GM23338 (cell line): Measurements from ENCODE around the gene MARK2. TPM values are rescaled to one million over a fixed set of nuclear protein-coding genes. Genes with fewer than 3 reads are reported as not detected.
A peak's percentile ranks its signal among the peaks of the same experiment; 100 is the strongest.

Experiments
- ATAC-seq: fragments of 200-7000 bp; cut with Tn5 transposase; 3 replicates; pipeline ENCODE4 v1.9.1; 2020
- DNase-seq: peaks from one replicate; pipeline ENCODE4 v3.0.0-alpha.2; 2015; ENCODE audit warnings: low spot score
- H2AFZ ChIP-seq: fragments of 200-600 bp; sonication (generic); 2 replicates; pipeline ENCODE4 v1.8.0; 2016; ENCODE audit warnings: antibody characterized with exemption, mild to moderate bottlenecking, moderate library complexity
- H3F3A ChIP-seq: fragments of 200-600 bp; sonication (generic); replicated peaks from 2 replicates; pipeline ENCODE4 v1.8.0; 2017; ENCODE audit warnings: antibody characterized with exemption, mixed run types, low read depth
- H3K27ac ChIP-seq: fragments of 200-600 bp; sonication (generic); 2 replicates; pipeline ENCODE4 v1.6.1; 2016; ENCODE audit warnings: low read depth
- H3K27me3 ChIP-seq: fragments of 200-600 bp; sonication (generic); 2 replicates; pipeline ENCODE4 v1.8.0; 2016; ENCODE audit warnings: mild to moderate bottlenecking, mixed run types, moderate library complexity; ENCODE audit not compliant: insufficient read depth
- H3K36me3 ChIP-seq: fragments of 200-600 bp; sonication (generic); 2 replicates; pipeline ENCODE4 v1.8.0; 2016; ENCODE audit warnings: mild to moderate bottlenecking; ENCODE audit not compliant: insufficient read depth
- H3K4me1 ChIP-seq: fragments of 200-600 bp; sonication (generic); 2 replicates; pipeline ENCODE4 v1.8.0; 2016; ENCODE audit warnings: mild to moderate bottlenecking, moderate library complexity; ENCODE audit not compliant: insufficient read depth
- H3K4me2 ChIP-seq: fragments of 200-600 bp; sonication (generic); 2 replicates; pipeline ENCODE4 v1.7.1; 2017; ENCODE audit warnings: mixed run types
- H3K4me3 ChIP-seq: fragments of 200-600 bp; sonication (generic); 2 replicates; pipeline ENCODE4 v1.6.1; 2016; ENCODE audit warnings: mixed run types
- H3K79me2 ChIP-seq: fragments of 200-600 bp; sonication (generic); replicated peaks from 2 replicates; pipeline ENCODE4 v1.8.0; 2017; ENCODE audit warnings: mild to moderate bottlenecking; ENCODE audit not compliant: insufficient read depth
- H3K9me2 ChIP-seq: fragments of 200-600 bp; sonication (generic); 2 replicates; pipeline ENCODE4 v1.8.0; 2017; ENCODE audit not compliant: insufficient read depth
- H4K20me1 ChIP-seq: fragments of 200-600 bp; sonication (generic); replicated peaks from 2 replicates; pipeline ENCODE4 v1.8.0; 2017; ENCODE audit warnings: mild to moderate bottlenecking; ENCODE audit not compliant: insufficient read depth
- H3K27ac Mint-ChIP-seq: 2 replicates; pipeline ENCODE4 v1.8.0; 2020; ENCODE audit warnings: inconsistent platforms, mild to moderate bottlenecking, moderate library complexity, mixed read lengths
- H3K27me3 Mint-ChIP-seq: 3 replicates; pipeline ENCODE4 v1.8.0; 2022; ENCODE audit warnings: low read depth, mild to moderate bottlenecking, moderate library complexity, mixed read lengths, inconsistent platforms; ENCODE audit not compliant: insufficient read depth, poor library complexity
- H3K36me3 Mint-ChIP-seq: 3 replicates; pipeline ENCODE4 v1.8.0; 2021; ENCODE audit warnings: low read depth, mild to moderate bottlenecking, inconsistent platforms, moderate library complexity, mixed read lengths
- H3K4me1 Mint-ChIP-seq: 3 replicates; pipeline ENCODE4 v1.8.0; 2020; ENCODE audit warnings: mild to moderate bottlenecking, inconsistent platforms, mixed read lengths
- H3K4me3 Mint-ChIP-seq: 3 replicates; pipeline ENCODE4 v1.8.0; 2021; ENCODE audit warnings: moderate library complexity, mild to moderate bottlenecking, inconsistent platforms, mixed read lengths
- H3K9me3 Mint-ChIP-seq: 3 replicates; pipeline ENCODE4 v1.8.0; 2020; ENCODE audit warnings: moderate library complexity, mild to moderate bottlenecking, inconsistent platforms, mixed read lengths
- CREB1 ChIP-seq: fragments of 250-450 bp; sonication (Bioruptor Pico); IDR thresholded peaks from 2 replicates; pipeline ENCODE4 v1.5.0; 2020; ENCODE audit warnings: low read depth, mild to moderate bottlenecking, moderate library complexity
- CTCF ChIP-seq, 2 experiments: fragments of 200-600 bp in 1 of 2; sonication (generic) in 1 of 2; conservative IDR thresholded peaks; 2 replicates each; pipeline versions ENCODE4 v1.5.1 to v1.6.1; 2016 to 2017; ENCODE audit warnings: antibody characterized with exemption in 2 of 2, low read depth in 2 of 2, mild to moderate bottlenecking in 2 of 2, moderate library complexity in 1 of 2
- EZH2 ChIP-seq: fragments of 200-600 bp; sonication (generic); IDR thresholded peaks from one replicate; pipeline ENCODE4 v1.8.0; 2017; ENCODE audit warnings: antibody characterized with exemption, mild to moderate bottlenecking, low read depth; ENCODE audit not compliant: unreplicated experiment
- JUNB ChIP-seq: IDR thresholded peaks from one replicate; pipeline ENCODE4 v1.6.1; 2016; ENCODE audit warnings: antibody characterized with exemption; ENCODE audit not compliant: unreplicated experiment
- NANOG ChIP-seq: IDR thresholded peaks from 2 replicates; pipeline ENCODE4 v1.6.1; 2016; ENCODE audit warnings: antibody characterized with exemption, borderline replicate concordance
- STAT1 ChIP-seq: IDR thresholded peaks from one replicate; pipeline ENCODE4 v1.6.1; 2016; ENCODE audit warnings: antibody characterized with exemption; ENCODE audit not compliant: unreplicated experiment
- polyA plus RNA-seq: library from polyadenylated mRNA; unstranded; fragments of >200 nt; fragmentation: Nextera tagmentation; extraction: Ambion mirVana; gene quantifications from 2 replicates; pipeline ENCODE4 v1.2.1, GENCODE V29; 2016
- total RNA-seq: library from RNA; depleted of rRNA; stranded (reverse); fragments of >200 nt; shearing (Covaris generic); gene quantifications from 2 replicates; pipeline ENCODE4 v1.2.3, GENCODE V29; 2014
- TF ChIP-seq, protein P1 (sequence below): IDR thresholded peaks from 2 replicates; pipeline ENCODE4 v1.6.1; 2016; ENCODE audit warnings: antibody characterized with exemption
- TF ChIP-seq, protein P2 (sequence below): IDR thresholded peaks from one replicate; pipeline ENCODE4 v1.6.1; 2018; ENCODE audit warnings: antibody characterized with exemption; ENCODE audit not compliant: unreplicated experiment
- TF ChIP-seq, protein P3 (sequence below): fragments of 250-450 bp; sonication (Bioruptor Pico); IDR thresholded peaks from 2 replicates; pipeline ENCODE4 v1.5.0; 2020; ENCODE audit warnings: mild to moderate bottlenecking, moderate library complexity

MARK2 gene
- total and polyA plus RNA-seq, 2 experiments from 2014 or later: 18.7 to 42.6 TPM

DNA sequence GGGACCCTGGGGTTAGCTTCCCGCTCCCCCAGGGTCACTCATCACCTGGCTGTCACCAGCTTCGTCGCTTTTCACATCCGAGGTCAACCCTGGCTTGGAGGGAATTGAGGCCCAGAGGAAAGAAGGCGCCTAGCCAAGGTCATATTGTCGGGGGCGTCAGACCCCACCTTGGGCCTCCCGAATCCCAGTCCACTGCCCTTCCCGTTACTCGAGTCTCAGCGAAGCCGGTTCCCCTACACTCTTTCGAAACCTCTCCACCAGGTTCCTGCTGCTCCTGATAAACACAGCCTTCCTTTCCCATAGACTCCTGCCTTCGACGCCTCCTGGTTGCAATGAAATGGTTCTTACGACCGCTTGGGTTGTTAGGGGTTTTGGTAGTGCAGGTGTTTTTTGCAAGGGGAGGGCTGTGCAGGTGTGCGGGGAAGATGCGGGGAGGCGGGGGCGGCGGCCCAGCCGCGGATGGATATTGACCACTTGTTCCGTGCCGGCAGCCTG lies 100.5 kb downstream of the MARK2 start:
- H3K36me3 Mint-ChIP-seq: no peaks in the 10 kb centered on the region; the same call in 2 of the 3 replicates
- Histone ChIP-seq H3K79me2 (peaks cover 53% of the 10 kb centered on the region), H2AFZ (peak overlapping the region; percentile 88), H3K27me3 (no peaks in the 10 kb centered on the region), H3K4me3 (peak overlapping the region; percentile 76), H3K4me1 (peaks cover 8% of the 10 kb centered on the region), H3F3A (peaks cover 23% of the 10 kb centered on the region), H3K27ac (peak overlapping the region; percentile 50; the same call in 1 of the 2 replicates), H3K4me2 (peak overlapping the region; percentile 96), H4K20me1 (peaks cover 32% of the 10 kb centered on the region), H3K36me3 (no peaks in the 10 kb centered on the region), H3K9me2 (no peaks in the 10 kb centered on the region)
- peaks cover 14% of the 10 kb centered on the region for H3K4me1 Mint-ChIP-seq
- TF ChIP-seq, protein P1, sequence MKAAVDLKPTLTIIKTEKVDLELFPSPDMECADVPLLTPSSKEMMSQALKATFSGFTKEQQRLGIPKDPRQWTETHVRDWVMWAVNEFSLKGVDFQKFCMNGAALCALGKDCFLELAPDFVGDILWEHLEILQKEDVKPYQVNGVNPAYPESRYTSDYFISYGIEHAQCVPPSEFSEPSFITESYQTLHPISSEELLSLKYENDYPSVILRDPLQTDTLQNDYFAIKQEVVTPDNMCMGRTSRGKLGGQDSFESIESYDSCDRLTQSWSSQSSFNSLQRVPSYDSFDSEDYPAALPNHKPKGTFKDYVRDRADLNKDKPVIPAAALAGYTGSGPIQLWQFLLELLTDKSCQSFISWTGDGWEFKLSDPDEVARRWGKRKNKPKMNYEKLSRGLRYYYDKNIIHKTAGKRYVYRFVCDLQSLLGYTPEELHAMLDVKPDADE: no peak
- TF ChIP-seq STAT1: no peak
- TF ChIP-seq EZH2: no peak
- TF ChIP-seq CTCF (conservative IDR thresholded peaks at IDR 0.05; ENCODE audit: low read depth in 2 of 2): no peak
- no peak for TF ChIP-seq NANOG
- TF ChIP-seq JUNB: no peak
- TF ChIP-seq, protein P2, sequence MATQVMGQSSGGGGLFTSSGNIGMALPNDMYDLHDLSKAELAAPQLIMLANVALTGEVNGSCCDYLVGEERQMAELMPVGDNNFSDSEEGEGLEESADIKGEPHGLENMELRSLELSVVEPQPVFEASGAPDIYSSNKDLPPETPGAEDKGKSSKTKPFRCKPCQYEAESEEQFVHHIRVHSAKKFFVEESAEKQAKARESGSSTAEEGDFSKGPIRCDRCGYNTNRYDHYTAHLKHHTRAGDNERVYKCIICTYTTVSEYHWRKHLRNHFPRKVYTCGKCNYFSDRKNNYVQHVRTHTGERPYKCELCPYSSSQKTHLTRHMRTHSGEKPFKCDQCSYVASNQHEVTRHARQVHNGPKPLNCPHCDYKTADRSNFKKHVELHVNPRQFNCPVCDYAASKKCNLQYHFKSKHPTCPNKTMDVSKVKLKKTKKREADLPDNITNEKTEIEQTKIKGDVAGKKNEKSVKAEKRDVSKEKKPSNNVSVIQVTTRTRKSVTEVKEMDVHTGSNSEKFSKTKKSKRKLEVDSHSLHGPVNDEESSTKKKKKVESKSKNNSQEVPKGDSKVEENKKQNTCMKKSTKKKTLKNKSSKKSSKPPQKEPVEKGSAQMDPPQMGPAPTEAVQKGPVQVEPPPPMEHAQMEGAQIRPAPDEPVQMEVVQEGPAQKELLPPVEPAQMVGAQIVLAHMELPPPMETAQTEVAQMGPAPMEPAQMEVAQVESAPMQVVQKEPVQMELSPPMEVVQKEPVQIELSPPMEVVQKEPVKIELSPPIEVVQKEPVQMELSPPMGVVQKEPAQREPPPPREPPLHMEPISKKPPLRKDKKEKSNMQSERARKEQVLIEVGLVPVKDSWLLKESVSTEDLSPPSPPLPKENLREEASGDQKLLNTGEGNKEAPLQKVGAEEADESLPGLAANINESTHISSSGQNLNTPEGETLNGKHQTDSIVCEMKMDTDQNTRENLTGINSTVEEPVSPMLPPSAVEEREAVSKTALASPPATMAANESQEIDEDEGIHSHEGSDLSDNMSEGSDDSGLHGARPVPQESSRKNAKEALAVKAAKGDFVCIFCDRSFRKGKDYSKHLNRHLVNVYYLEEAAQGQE: no peak
- TF ChIP-seq, protein P3, sequence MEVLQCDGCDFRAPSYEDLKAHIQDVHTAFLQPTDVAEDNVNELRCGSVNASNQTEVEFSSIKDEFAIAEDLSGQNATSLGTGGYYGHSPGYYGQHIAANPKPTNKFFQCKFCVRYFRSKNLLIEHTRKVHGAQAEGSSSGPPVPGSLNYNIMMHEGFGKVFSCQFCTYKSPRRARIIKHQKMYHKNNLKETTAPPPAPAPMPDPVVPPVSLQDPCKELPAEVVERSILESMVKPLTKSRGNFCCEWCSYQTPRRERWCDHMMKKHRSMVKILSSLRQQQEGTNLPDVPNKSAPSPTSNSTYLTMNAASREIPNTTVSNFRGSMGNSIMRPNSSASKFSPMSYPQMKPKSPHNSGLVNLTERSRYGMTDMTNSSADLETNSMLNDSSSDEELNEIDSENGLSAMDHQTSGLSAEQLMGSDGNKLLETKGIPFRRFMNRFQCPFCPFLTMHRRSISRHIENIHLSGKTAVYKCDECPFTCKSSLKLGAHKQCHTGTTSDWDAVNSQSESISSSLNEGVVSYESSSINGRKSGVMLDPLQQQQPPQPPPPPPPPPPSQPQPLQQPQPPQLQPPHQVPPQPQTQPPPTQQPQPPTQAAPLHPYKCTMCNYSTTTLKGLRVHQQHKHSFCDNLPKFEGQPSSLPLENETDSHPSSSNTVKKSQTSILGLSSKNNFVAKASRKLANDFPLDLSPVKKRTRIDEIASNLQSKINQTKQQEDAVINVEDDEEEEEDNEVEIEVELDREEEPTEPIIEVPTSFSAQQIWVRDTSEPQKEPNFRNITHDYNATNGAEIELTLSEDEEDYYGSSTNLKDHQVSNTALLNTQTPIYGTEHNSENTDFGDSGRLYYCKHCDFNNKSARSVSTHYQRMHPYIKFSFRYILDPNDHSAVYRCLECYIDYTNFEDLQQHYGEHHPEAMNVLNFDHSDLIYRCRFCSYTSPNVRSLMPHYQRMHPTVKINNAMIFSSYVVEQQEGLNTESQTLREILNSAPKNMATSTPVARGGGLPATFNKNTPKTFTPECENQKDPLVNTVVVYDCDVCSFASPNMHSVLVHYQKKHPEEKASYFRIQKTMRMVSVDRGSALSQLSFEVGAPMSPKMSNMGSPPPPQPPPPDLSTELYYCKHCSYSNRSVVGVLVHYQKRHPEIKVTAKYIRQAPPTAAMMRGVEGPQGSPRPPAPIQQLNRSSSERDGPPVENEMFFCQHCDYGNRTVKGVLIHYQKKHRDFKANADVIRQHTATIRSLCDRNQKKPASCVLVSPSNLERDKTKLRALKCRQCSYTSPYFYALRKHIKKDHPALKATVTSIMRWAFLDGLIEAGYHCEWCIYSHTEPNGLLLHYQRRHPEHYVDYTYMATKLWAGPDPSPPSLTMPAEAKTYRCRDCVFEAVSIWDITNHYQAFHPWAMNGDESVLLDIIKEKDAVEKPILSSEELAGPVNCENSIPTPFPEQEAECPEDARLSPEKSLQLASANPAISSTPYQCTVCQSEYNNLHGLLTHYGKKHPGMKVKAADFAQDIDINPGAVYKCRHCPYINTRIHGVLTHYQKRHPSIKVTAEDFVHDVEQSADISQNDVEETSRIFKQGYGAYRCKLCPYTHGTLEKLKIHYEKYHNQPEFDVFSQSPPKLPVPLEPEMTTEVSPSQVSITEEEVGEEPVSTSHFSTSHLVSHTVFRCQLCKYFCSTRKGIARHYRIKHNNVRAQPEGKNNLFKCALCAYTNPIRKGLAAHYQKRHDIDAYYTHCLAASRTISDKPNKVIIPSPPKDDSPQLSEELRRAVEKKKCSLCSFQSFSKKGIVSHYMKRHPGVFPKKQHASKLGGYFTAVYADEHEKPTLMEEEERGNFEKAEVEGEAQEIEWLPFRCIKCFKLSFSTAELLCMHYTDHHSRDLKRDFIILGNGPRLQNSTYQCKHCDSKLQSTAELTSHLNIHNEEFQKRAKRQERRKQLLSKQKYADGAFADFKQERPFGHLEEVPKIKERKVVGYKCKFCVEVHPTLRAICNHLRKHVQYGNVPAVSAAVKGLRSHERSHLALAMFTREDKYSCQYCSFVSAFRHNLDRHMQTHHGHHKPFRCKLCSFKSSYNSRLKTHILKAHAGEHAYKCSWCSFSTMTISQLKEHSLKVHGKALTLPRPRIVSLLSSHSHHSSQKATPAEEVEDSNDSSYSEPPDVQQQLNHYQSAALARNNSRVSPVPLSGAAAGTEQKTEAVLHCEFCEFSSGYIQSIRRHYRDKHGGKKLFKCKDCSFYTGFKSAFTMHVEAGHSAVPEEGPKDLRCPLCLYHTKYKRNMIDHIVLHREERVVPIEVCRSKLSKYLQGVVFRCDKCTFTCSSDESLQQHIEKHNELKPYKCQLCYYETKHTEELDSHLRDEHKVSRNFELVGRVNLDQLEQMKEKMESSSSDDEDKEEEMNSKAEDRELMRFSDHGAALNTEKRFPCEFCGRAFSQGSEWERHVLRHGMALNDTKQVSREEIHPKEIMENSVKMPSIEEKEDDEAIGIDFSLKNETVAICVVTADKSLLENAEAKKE (CRISPR knock-in tag): no peak
- TF ChIP-seq CREB1 (CRISPR knock-in tag): no peak
- peaks cover 17% of the 10 kb centered on the region for H3K27me3 Mint-ChIP-seq
- peak overlapping the region; percentile 47 for H3K27ac Mint-ChIP-seq
- ATAC-seq (peak; percentile 1; the same call in 1 of the 3 replicates), DNase-seq (peak; percentile 62)
- peak overlapping the region; percentile 81 for H3K4me3 Mint-ChIP-seq
- no peaks in the 10 kb centered on the region for H3K9me3 Mint-ChIP-seq
